SK-N-SH treated with all-trans-retinoic acid at 6 μM for 48 hours (cell line): ENCODE measurements around the gene TMEM132D.

ENCODE experiments used
- ATAC-seq: fragments of 200-7000 bp; cut with Tn5 transposase; 3 replicates; pipeline ENCODE4 v1.9.1; 2020; ENCODE audit warnings: mild to moderate bottlenecking, moderate library complexity
- ARNTL ChIP-seq: fragments of 450-650 bp; formaldehyde crosslinking; IDR thresholded peaks from 2 replicates; pipeline ENCODE4 v1.5.0; 2020; ENCODE audit warnings: low read depth, mild to moderate bottlenecking, moderate library complexity, borderline replicate concordance
- BACH2 ChIP-seq: fragments of 250-450 bp; sonication (Bioruptor Pico); IDR thresholded peaks from 2 replicates; pipeline ENCODE4 v1.9.0; 2021; ENCODE audit warnings: mild to moderate bottlenecking, borderline replicate concordance
- CREB5 ChIP-seq: fragments of 250-450 bp; sonication (Bioruptor Pico); IDR thresholded peaks from 2 replicates; pipeline ENCODE4 v1.5.1; 2020; ENCODE audit warnings: low read depth, mild to moderate bottlenecking, moderate library complexity
- CSDC2 ChIP-seq: fragments of 250-450 bp; sonication (Bioruptor Pico); IDR thresholded peaks from 2 replicates; pipeline ENCODE4 v1.5.0; 2020; ENCODE audit warnings: mild to moderate bottlenecking, moderate library complexity
- CSRNP3 ChIP-seq: fragments of 250-450 bp; sonication (Bioruptor Pico); IDR thresholded peaks from 2 replicates; pipeline ENCODE4 v1.5.1; 2021; ENCODE audit warnings: mild to moderate bottlenecking, moderate library complexity
- ISL1 ChIP-seq: fragments of 250-450 bp; sonication (Bioruptor Pico); IDR thresholded peaks from 2 replicates; pipeline ENCODE4 v2.1.2; 2022; ENCODE audit warnings: mild to moderate bottlenecking, moderate library complexity
- OSR1 ChIP-seq: fragments of 250-450 bp; sonication (Bioruptor Pico); IDR thresholded peaks from 2 replicates; pipeline ENCODE4 v1.8.0; 2022; ENCODE audit warnings: moderate library complexity, mild to moderate bottlenecking, inconsistent platforms
- PATZ1 ChIP-seq: fragments of 250-450 bp; sonication (Bioruptor Pico); IDR thresholded peaks from 2 replicates; pipeline ENCODE4 v1.8.0; 2020; ENCODE audit warnings: mild to moderate bottlenecking, moderate library complexity, borderline replicate concordance
- POU6F1 ChIP-seq: fragments of 250-450 bp; sonication (Bioruptor Pico); IDR thresholded peaks from 2 replicates; pipeline ENCODE4 v1.8.0; 2021; ENCODE audit warnings: low read depth, mild to moderate bottlenecking, moderate library complexity, borderline replicate concordance
- PPARA ChIP-seq: fragments of 250-450 bp; sonication (Bioruptor Pico); IDR thresholded peaks from 2 replicates; pipeline ENCODE4 v1.5.0; 2020; ENCODE audit warnings: mild to moderate bottlenecking, borderline replicate concordance
- RARB ChIP-seq: fragments of 250-450 bp; sonication (Bioruptor Pico); IDR thresholded peaks from 2 replicates; pipeline ENCODE4 v1.8.0; 2021; ENCODE audit warnings: mild to moderate bottlenecking, moderate library complexity
- SNAI2 ChIP-seq: fragments of 250-450 bp; sonication (Bioruptor Pico); IDR thresholded peaks from 2 replicates; pipeline ENCODE4 v1.5.0; 2020; ENCODE audit warnings: mild to moderate bottlenecking, moderate library complexity
- TCF4 ChIP-seq: fragments of 250-450 bp; sonication (Bioruptor Pico); IDR thresholded peaks from 2 replicates; pipeline ENCODE4 v1.8.0; 2021; ENCODE audit warnings: mild to moderate bottlenecking, moderate library complexity, borderline replicate concordance
- TOX ChIP-seq: fragments of 250-450 bp; sonication (Bioruptor Pico); IDR thresholded peaks from 2 replicates; pipeline ENCODE4 v1.8.0; 2021; ENCODE audit warnings: mild to moderate bottlenecking, moderate library complexity, borderline replicate concordance
- TSHZ2 ChIP-seq: fragments of 250-450 bp; sonication (Bioruptor Pico); IDR thresholded peaks from 2 replicates; pipeline ENCODE4 v1.5.0; 2020; ENCODE audit warnings: mild to moderate bottlenecking, moderate library complexity
- ZC3H10 ChIP-seq: fragments of 250-450 bp; sonication (Bioruptor Pico); IDR thresholded peaks from 2 replicates; pipeline ENCODE4 v1.5.1; 2021; ENCODE audit warnings: mild to moderate bottlenecking, moderate library complexity
- ZFP3 ChIP-seq: fragments of 250-450 bp; sonication (Bioruptor Pico); IDR thresholded peaks from 2 replicates; pipeline ENCODE4 v1.5.0; 2020; ENCODE audit warnings: mild to moderate bottlenecking, moderate library complexity
- ZFP30 ChIP-seq: fragments of 450-650 bp; formaldehyde crosslinking; IDR thresholded peaks from 2 replicates; pipeline ENCODE4 v1.5.0; 2022; ENCODE audit warnings: mild to moderate bottlenecking, moderate library complexity
- ZNF565 ChIP-seq: fragments of 450-650 bp; formaldehyde crosslinking; conservative IDR thresholded peaks from 2 replicates; pipeline ENCODE4 v1.5.0; 2020; ENCODE audit warnings: low read depth, mild to moderate bottlenecking, moderate library complexity
- ZNF70 ChIP-seq: fragments of 450-650 bp; formaldehyde crosslinking; IDR thresholded peaks from 2 replicates; pipeline ENCODE4 v1.5.0; 2020; ENCODE audit warnings: mild to moderate bottlenecking, moderate library complexity
- ZNF8 ChIP-seq: fragments of 450-650 bp; formaldehyde crosslinking; IDR thresholded peaks from 2 replicates; pipeline ENCODE4 v1.5.0; 2020; ENCODE audit warnings: mild to moderate bottlenecking, moderate library complexity

The TMEM132D gene

GRCh38 chr12:129827102-129827865, 76.5 kb downstream of the TMEM132D start:
- no peak for ATAC-seq
- TF ChIP-seq ZNF70 (CRISPR knock-in tag) (no peak), ZC3H10 (CRISPR knock-in tag) (no peak), ZFP3 (no peak), POU6F1 (CRISPR knock-in tag) (no peak), TSHZ2 (no peak), ZNF565 (CRISPR knock-in tag) (no peak), OSR1 (CRISPR knock-in tag) (no peak), CSRNP3 (no peak), TCF4 (no peak), RARB (no peak), BACH2 (CRISPR knock-in tag) (no peak), ARNTL (CRISPR knock-in tag) (no peak), PPARA (CRISPR knock-in tag) (no peak)

- TF ChIP-seq SNAI2 (CRISPR knock-in tag) (no peak), CSDC2 (CRISPR knock-in tag) (no peak), ZFP30 (no peak), ZNF565 (CRISPR knock-in tag) (no peak), POU6F1 (CRISPR knock-in tag) (no peak)
- no peak for ATAC-seq
These were observed 77.6 kb downstream of the TMEM132D start for GRCh38 chr12:129826273-129826672.

GRCh38 chr12:129825316-129825715, 78.5 kb downstream of the TMEM132D start:
- ATAC-seq: no peak
- TF ChIP-seq TOX: no peak
- TF ChIP-seq CREB5 (CRISPR knock-in tag): no peak

GRCh38 chr12:129821964-129822363, 81.9 kb downstream of the TMEM132D start:
- ATAC-seq: no peak
- TF ChIP-seq ARNTL (CRISPR knock-in tag): no peak
- TF ChIP-seq ZNF565 (CRISPR knock-in tag): no peak
- no peak for TF ChIP-seq PATZ1
- no peak for TF ChIP-seq ZFP30
- no peak for TF ChIP-seq CSRNP3
- TF ChIP-seq TOX: no peak
- TF ChIP-seq CSDC2 (CRISPR knock-in tag): no peak
- TF ChIP-seq ISL1: no peak
- TF ChIP-seq ZC3H10 (CRISPR knock-in tag): no peak
- TF ChIP-seq CREB5 (CRISPR knock-in tag): no peak
- no peak for TF ChIP-seq PPARA (CRISPR knock-in tag)
- no peak for TF ChIP-seq OSR1 (CRISPR knock-in tag)
- TF ChIP-seq SNAI2 (CRISPR knock-in tag): no peak
- no peak for TF ChIP-seq ZNF8 (CRISPR knock-in tag)
- no peak for TF ChIP-seq BACH2 (CRISPR knock-in tag)
